ENCODE results near the gene LSM14A. TPM values are rescaled to one million over a fixed set of nuclear protein-coding genes. Genes with fewer than 3 reads are reported as not detected.

LSM14A gene
- total RNA-seq, 1 donor from 2014 or later: 54.3 TPM

DNA sequence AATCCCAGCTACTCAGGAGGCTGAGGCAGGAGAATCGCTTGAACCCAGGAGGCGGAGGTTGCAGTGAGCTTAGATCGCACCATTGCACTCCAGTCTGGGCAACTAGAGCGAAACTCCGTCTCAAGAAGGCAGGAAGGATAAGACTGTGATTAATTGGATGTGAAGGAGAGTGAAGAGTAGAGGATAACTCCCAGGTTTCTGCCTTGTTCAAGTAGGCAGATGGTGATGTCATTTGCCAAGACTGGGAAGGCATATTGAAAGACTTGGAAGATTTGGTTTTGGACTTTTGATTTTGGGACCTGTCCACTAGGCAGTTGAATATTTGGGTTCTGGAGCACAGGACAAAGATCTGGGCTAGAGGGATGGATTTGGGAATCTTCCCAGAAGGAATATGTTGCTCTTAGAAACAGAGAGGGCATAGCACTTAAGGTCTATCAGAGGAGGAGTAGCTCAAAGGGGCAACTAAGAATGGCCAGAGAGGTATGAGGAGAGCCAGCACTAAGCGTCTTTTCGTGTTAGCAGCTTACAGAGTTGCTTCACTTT, 102.1 kb downstream of the LSM14A start:
- no peak overlapping the region for H3K9ac ChIP-seq (ENCODE audit: low read depth in 1 of 3, low read length in 3 of 3)
- H3K4me3 ChIP-seq (ENCODE audit: low read length in 3 of 3): no peak overlapping the region
- H3K9me3 ChIP-seq (ENCODE audit: control insufficient read depth in 3 of 3, low read length in 3 of 3): no peaks in the 10 kb centered on the region
- no peaks in the 10 kb centered on the region for H3K27me3 ChIP-seq (ENCODE audit: control insufficient read depth in 3 of 3, insufficient read depth in 3 of 3, low read length in 3 of 3)
- H3K27ac ChIP-seq (ENCODE audit: low read depth, low read length): peak overlapping the region; percentile 8
- no peaks in the 10 kb centered on the region for H3K36me3 ChIP-seq (ENCODE audit: control insufficient read depth in 3 of 3, insufficient read depth in 3 of 3, low read length in 3 of 3)
- peaks cover 34 to 55% (median 49%) of the 10 kb centered on the region in 3 donors for H3K4me1 ChIP-seq (ENCODE audit: control insufficient read depth in 3 of 3, insufficient read depth in 3 of 3, low read length in 3 of 3)

DNA sequence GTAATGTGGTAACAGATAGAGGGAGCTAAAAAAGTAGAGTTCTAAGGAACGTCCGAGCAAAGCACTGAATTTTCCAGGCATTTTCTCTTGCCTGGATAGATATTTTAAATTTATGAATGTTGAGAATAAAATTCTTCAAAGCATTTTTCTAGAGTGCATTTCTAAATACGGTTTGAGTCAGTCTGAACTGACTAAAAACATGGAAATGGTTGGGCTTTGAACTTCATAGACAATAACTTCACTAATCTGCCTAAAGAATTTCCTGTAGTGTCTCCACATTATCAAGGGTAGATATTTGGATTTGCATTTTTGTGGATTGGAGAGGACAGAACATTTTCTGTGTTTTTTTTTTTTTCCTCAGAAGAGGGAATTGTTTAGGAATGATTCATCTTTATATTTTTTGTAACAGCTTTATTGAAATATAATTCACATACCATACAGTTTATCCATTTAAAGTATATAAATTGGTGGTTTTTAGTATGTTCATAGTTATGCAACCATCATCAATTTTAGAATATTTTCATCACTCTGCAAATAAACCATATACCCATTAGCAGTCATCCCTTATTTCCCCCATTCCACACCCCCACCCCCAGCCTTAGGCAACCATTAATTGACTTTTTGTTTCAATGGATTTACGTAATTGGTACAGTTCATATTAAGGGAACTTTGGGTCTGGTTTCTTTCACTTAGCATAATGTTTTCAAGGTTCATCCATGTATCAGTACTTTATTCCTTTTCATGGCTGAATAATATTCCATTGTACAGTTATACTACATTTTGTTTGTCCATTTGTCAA, 102.7 kb downstream of the LSM14A start:
- Histone ChIP-seq H3K9me3 (ENCODE audit: control insufficient read depth in 3 of 3, low read length in 3 of 3) (no peaks in the 10 kb centered on the region), H3K36me3 (ENCODE audit: control insufficient read depth in 3 of 3, insufficient read depth in 3 of 3, low read length in 3 of 3) (no peaks in the 10 kb centered on the region), H3K27ac (ENCODE audit: low read depth, low read length) (peak overlapping the region; percentile 8), H3K4me1 (ENCODE audit: control insufficient read depth in 3 of 3, insufficient read depth in 3 of 3, low read length in 3 of 3) (peaks cover 28 to 49% (median 44%) of the 10 kb centered on the region in 3 donors), H3K9ac (ENCODE audit: low read depth in 1 of 3, low read length in 3 of 3) (no peak overlapping the region), H3K4me3 (ENCODE audit: low read length in 3 of 3) (no peak overlapping the region), H3K27me3 (ENCODE audit: control insufficient read depth in 3 of 3, insufficient read depth in 3 of 3, low read length in 3 of 3) (no peaks in the 10 kb centered on the region)

DNA sequence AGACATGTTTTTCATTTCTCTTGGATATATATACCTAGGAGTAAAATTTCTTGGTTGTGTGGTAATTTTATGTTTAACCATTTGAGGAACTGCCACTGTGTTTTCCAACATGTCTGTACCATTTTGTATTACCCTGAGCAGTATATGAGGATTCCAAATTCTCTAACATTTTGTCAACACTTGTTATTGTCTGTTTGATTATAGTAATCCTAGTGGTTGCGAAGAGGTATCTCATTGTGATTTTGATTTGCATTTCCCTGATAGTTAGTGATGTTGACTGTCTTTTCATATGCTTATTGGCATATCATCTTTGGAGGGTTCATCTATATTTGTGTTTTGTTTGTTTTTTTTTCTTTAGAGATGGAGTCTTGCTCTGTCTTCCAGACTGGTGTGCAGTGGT, 103.4 kb downstream of the LSM14A start:
- Histone ChIP-seq H3K27ac (ENCODE audit: low read depth, low read length) (no peak overlapping the region), H3K27me3 (ENCODE audit: control insufficient read depth in 3 of 3, insufficient read depth in 3 of 3, low read length in 3 of 3) (no peaks in the 10 kb centered on the region), H3K9me3 (ENCODE audit: control insufficient read depth in 3 of 3, low read length in 3 of 3) (no peaks in the 10 kb centered on the region), H3K36me3 (ENCODE audit: control insufficient read depth in 3 of 3, insufficient read depth in 3 of 3, low read length in 3 of 3) (no peaks in the 10 kb centered on the region), H3K4me3 (ENCODE audit: low read length in 3 of 3) (no peak overlapping the region), H3K4me1 (ENCODE audit: control insufficient read depth in 3 of 3, insufficient read depth in 3 of 3, low read length in 3 of 3) (peaks cover 21 to 42% (median 37%) of the 10 kb centered on the region in 3 donors), H3K9ac (ENCODE audit: low read depth in 1 of 3, low read length in 3 of 3) (no peak overlapping the region)

DNA sequence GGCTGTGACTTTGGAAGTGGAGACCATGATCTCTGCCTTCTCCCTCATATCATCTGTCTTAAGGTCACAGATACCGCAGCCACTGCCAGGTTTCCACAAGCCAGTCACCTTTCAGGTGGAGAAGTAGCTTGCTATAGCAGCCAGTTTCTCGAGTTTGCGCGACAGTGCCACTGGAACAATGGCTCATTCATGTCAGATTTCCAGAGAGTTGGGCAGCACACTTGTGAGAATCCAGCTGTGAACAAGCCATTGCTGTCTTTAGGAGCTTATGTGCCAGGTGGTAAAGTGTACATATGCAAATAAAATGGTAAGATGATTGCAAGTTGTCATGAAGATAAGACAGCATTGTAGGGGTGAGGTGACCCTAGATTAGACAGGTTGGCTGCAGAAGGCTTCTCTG, 104.3 kb downstream of the LSM14A start:
- H3K4me1 ChIP-seq (ENCODE audit: control insufficient read depth in 3 of 3, insufficient read depth in 3 of 3, low read length in 3 of 3): peaks cover 15 to 35% (median 32%) of the 10 kb centered on the region in 3 donors
- no peak overlapping the region for H3K27ac ChIP-seq (ENCODE audit: low read depth, low read length)

DNA sequence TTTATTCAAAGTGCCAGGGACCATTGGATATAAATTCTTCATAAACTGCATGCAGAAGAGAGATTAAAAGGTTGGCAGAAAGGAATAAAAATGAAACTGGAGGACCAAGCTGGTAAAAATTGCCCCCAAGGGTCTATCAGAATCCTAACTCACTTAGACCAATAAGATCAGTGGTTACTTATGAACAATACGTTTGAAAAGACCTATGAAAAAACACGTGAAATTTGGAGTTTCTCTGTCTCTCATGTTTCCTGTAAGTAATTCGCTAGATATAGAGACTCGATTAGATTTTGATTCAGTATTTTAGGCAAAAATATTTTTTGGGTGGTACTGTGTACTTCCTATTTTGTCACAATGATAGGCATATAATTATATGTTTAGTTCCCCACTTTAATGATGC, 104.9 kb downstream of the LSM14A start:
- no peak overlapping the region for H3K9ac ChIP-seq (ENCODE audit: low read depth in 1 of 3, low read length in 3 of 3)
- H3K36me3 ChIP-seq (ENCODE audit: control insufficient read depth in 3 of 3, insufficient read depth in 3 of 3, low read length in 3 of 3): no peaks in the 10 kb centered on the region
- H3K4me1 ChIP-seq (ENCODE audit: control insufficient read depth in 3 of 3, insufficient read depth in 3 of 3, low read length in 3 of 3): peaks cover 12 to 29% (median 29%) of the 10 kb centered on the region in 3 donors
- H3K27me3 ChIP-seq (ENCODE audit: control insufficient read depth in 3 of 3, insufficient read depth in 3 of 3, low read length in 3 of 3): no peaks in the 10 kb centered on the region
- H3K4me3 ChIP-seq (ENCODE audit: low read length in 3 of 3): no peak overlapping the region
- H3K27ac ChIP-seq (ENCODE audit: low read depth, low read length): no peak overlapping the region
- no peaks in the 10 kb centered on the region for H3K9me3 ChIP-seq (ENCODE audit: control insufficient read depth in 3 of 3, low read length in 3 of 3)

More for the DNA sequence above, 104.3 kb downstream of the LSM14A start:
- H3K9me3 ChIP-seq (ENCODE audit: control insufficient read depth in 3 of 3, low read length in 3 of 3): no peaks in the 10 kb centered on the region
- H3K27me3 ChIP-seq (ENCODE audit: control insufficient read depth in 3 of 3, insufficient read depth in 3 of 3, low read length in 3 of 3): no peaks in the 10 kb centered on the region
- H3K36me3 ChIP-seq (ENCODE audit: control insufficient read depth in 3 of 3, insufficient read depth in 3 of 3, low read length in 3 of 3): no peaks in the 10 kb centered on the region
- no peak overlapping the region for H3K4me3 ChIP-seq (ENCODE audit: low read length in 3 of 3)
- H3K9ac ChIP-seq (ENCODE audit: low read depth in 1 of 3, low read length in 3 of 3): no peak overlapping the region

DNA sequence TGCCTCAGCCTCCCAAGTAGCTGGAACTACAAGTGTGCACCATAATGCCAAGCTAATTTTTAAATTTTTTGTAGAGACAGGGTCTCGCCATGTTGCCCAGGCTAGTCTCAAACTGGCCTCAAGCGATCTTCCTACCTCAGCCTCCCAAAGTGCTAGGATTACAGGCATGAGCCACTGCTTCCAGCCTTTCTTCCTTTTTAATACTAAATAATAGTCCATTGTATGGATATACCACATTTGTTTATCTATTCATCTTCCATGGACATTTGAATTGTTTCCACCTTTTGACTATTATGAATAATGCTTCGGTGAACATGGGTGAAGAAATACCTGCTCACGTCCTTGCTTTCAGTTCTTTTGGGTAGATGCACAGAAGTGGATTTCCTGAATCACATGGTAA, 106.5 kb downstream of the LSM14A start:
- Histone ChIP-seq H3K27me3 (ENCODE audit: control insufficient read depth in 3 of 3, insufficient read depth in 3 of 3, low read length in 3 of 3) (no peaks in the 10 kb centered on the region), H3K27ac (ENCODE audit: low read depth, low read length) (no peak overlapping the region), H3K4me3 (ENCODE audit: low read length in 3 of 3) (no peak overlapping the region), H3K9me3 (ENCODE audit: control insufficient read depth in 3 of 3, low read length in 3 of 3) (no peaks in the 10 kb centered on the region), H3K9ac (ENCODE audit: low read depth in 1 of 3, low read length in 3 of 3) (no peak overlapping the region), H3K36me3 (ENCODE audit: control insufficient read depth in 3 of 3, insufficient read depth in 3 of 3, low read length in 3 of 3) (no peaks in the 10 kb centered on the region), H3K4me1 (ENCODE audit: control insufficient read depth in 3 of 3, insufficient read depth in 3 of 3, low read length in 3 of 3) (peaks cover 0 to 22% (median 16%) of the 10 kb centered on the region in 3 donors)

Other genes with a start within 250 kb of the LSM14A start
- gene GARRE1, start 82.0 kb downstream of the LSM14A start, total RNA-seq: 17.2 TPM
- gene GPI, start 192.7 kb downstream of the LSM14A start, total RNA-seq: 80.4 TPM
- 19.8 TPM for gene PDCD2L, start 231.9 kb downstream of the LSM14A start, total RNA-seq

Measured in skeletal muscle tissue (tissue), 4 donors.